GM18861 (cell line): Measurements from ENCODE around the gene ZNF101.
"Not testable (repeated sequence)": the region's sequence is repeated elsewhere in the genome, so short reads cannot be mapped to it uniquely, and the experiment has no call there.

Experiments
- ATAC-seq: cut with Tn5 transposase; IDR thresholded peaks from one replicate; pipeline ENCODE4 v1.9.1; 2021; ENCODE audit not compliant: unreplicated experiment

The ZNF101 gene

DNA sequence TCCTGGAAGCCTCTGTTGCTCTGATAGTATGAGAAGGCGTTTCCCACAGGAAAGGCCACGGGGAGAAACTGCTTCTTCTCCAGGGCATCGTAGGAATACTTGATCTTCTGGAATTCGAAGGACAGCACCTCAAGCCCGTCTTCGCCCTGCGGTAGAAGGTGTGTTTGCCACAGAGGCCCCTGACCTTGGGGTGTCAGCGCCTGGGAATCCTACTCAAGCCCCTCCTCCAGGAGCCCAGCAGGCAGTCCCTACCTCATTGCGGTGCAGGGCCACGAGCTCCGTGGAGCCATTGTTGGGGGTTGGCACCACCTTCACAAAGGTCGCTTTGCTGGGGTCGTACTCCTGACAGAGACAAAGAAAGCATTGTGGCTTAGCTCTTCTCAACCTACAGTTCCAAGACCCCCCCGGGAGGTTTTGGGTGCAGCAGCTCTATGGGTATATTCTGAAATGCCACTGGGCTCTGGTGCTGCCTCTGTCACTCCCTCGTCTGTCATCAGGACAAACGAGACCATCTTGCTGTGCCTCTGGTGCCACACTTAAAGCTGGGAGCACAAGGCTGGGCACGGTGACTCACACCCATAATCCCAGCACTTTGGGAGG, 8.9 kb upstream of the ZNF101 start:
- no peak for ATAC-seq

DNA sequence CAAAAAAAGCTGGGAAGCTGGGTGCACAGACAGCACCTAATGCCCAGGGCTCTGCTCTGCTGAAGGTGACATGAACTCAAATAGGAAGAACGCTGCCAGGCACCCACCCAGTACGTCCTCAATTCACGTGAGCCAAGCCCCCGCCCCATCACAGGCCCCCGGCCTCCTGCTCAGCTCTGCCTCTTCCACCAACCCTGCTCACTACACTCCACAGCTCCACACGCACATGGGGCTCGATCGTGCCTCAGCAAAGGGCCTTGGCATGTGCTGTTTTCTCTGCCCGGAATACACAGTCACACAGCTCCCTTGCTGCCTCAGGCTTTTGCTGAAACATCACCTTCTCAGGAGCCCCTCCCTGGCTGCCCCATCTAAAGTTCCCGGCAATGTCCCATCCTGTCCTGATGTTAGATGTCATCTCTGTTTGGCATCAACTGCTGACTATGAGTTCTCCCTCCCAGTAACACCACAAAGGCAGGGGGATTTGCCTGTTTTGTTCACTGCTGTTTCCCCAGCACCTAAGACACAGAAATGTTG, 7.4 kb upstream of the ZNF101 start:
- no peak for ATAC-seq

DNA sequence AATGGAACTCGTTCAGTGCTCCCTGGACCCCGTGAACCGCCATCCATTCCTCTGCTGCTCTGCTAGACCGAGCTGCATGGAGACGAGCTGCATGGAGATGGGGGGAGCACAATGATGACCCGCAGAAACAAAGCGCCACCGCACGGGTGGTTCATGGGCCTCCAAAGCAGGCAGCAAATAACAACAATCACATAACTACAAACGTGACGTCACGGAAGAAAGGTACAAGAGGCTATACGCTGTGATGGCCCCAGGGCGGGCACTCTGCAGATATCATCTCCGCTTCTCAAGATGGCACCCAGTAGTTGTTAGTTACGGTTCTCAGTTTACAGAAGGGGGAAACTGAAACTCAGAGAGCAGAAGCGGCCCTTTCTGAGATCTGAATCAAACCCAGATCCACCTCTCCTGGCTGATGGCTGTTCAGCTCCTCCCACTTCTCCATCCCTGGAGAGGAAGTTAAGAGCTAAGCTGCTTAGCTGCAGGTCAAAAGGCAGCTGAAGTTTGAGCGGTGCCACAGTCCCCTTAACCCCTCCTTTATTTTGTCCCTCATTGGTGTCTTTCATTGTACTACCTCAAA, 6.9 kb upstream of the ZNF101 start:
- no peak for ATAC-seq

DNA sequence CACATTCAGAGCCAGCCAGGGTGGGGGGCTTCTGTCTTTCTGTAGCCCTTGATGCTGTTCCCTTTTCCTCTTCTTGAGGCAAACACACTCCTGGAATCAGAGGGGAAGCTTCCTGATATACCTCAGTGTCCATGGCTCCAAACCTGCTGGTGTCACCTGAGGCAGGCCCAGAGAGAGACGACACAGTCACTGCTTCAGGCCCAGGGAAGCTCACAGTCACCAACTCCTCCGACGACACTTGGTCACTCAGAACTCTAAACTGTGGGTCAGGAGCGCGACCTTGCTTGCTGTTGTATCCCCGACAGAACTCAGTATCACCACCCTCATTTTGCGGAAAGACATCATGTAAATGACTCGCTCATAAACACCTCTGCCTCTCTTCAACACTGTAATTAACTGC, 6.3 kb upstream of the ZNF101 start:
- no peak for ATAC-seq

DNA sequence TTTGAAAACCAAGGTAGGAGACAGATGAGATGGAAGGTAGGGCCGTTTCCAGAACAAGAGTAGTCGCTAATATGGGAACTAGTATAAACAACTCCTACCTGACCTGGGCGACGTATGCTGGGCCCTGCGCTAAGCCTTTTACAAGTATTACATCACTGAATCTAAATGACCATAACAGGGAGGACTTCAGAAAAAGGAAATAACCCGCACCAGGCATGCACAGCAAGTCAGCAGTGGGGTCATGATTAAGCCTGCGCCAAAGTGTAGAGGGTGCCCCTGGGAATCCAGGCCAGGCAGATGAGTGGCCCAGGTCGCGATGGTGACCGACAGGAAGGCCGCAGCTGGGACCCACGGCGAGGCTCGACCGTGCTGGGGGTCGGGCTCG, 5.8 kb upstream of the ZNF101 start:
- no peak for ATAC-seq

DNA sequence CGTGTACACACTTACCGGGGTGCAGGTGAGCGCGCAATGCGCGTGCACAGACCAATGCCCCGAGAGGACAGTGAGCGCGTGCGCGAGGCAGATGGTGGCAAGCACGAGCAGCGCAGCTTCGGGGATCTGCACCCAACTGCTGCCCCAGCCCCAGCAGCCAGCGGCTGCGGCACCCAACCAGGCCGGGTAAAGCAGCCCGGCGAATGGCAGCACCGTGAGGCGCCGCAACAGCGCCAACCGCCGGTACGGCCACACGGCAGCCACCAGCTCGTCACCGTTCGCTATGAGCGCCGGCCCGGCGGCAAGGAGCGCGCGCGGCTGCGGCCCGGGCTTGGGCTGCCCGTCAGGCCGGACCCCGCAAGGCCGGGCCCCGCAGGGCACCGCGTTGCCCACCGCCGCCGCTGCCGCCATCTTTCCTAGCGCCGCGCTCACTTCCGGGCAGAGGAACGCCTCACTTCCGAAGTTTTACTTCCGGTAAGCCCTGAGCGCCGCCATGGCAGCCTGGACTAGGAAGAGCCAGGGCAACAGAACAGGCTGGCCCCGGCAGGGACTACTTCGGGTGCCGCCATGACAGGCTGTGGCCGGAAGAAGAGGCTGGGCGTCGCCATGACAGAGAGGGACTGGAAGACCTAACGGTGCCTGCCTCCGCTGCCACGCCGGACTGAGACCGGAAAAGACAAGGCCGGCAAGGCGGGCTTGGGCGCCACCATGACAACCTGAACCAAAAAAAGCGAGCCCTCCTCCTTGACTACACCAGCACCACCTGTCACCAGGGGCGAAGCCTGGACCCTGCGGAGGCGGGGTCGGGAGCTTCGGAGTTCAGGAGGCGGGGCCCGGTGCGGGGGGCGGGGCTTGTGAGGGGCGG, 5.2 kb upstream of the ZNF101 start, which contains the start of gene ATP13A1:
ATP13A1 (minus strand) TSS at position 421 of the 865 bp plus-strand sequence; CDS start at position 411, 10 bp downstream.
- peak; percentile 66 for ATAC-seq

DNA sequence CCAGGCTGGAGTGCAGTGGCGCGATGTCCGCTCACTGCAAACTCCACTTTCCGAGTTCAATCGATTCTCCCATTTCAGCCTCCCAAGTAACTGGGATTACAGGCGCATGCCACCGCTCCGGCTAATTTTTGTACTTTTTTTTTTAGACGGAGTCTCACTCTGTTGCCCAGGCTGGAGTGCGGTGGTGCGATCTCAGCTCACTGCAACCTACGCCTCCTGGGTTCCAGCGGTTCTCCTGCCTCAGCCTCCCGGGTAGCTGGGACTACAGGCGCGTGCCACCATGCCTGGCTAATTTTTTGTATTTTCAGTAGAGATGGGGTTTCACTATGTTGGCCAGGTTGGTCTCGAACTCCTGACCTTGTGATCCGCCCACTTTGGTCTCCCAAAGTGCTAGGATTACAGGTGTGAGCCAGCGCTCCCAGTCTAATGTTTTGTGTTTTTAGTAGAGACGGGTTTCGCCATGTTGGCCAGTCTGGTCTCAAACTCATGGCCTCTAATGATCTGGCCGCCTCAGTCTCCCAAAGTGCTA, 3.2 kb upstream of the ZNF101 start:
- ATAC-seq = not testable (repeated sequence)

DNA sequence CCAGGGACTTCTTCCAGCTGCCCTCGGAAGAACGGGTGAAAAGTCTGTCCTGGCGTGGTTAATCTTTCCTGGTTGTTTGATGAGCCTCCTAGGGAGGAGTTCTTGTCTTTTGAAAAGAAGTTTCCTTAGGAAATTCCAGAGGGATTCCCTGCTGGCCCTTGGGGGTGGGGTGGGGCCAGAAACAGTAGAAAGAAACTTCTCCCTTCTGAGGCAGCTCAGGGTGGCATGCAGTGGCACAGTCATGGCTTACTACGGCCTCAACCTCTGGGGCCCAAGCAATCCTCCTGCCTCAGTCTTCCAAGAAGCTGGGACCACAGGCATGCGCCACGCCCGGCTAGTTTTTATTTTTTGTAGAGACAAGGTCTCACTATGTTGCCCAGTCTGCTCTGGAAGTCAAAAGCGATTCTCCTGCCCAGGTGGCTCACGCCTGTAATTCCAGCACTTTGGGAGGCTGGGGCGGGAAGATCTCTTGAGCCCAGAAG, 1.5 kb downstream of the ZNF101 start:
- no peak for ATAC-seq

DNA sequence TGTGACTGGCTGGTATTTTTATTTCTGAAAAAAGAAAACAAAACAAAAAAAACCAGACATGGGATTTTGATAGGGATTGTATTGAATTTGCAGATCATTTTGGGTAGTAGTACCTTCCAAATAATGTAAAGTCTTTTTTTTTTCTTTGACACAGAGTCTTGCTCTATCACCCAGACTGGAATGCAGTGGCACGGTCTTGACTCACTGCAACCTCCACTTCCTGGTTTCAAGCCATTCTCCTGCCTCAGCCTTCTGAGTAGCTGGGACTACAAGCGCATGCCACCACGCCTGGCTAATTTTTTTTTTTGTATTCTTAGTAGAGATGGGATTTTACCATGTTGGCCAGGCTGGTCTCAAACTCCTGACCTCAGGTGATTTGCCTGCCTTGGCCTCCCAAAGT, 4.2 kb downstream of the ZNF101 start:
- ATAC-seq = no peak

DNA sequence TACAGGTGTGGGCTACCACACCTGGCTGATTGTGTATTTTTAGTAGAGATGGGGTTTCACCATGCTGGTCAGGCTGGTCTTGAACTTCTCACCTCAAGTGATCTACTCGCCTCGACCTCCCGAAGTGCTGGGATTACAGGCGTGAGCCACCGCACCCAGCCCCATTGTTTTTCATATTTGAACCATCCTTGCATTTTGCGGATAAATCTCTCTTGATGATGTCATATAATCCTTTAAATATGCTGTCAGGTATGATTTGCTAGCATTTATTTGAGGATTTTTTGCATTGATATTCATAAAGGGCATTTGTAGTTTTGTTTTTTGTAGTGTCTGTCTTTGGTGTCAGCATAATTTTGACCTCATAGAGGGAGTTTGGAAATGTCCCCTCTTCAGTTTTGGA, 5.7 kb downstream of the ZNF101 start:
- no peak for ATAC-seq

DNA sequence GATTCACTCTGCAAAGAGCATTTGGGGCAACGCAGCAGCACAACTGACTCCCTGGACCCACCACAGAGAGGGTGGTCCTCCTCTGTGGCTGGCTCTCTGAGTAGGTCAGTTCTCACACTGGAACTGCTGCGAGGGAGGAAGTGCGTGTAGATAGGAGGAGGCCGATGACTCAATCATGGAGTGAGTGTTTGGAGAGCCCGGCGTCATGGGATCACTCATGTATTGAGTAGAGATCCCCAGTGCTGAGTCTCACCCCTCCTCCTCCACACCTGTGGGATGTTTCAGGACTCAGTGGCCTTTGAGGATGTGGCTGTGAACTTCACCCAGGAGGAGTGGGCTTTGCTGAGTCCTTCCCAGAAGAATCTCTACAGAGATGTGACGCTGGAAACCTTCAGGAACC, 8.9 kb downstream of the ZNF101 start:
- ATAC-seq = no peak

DNA sequence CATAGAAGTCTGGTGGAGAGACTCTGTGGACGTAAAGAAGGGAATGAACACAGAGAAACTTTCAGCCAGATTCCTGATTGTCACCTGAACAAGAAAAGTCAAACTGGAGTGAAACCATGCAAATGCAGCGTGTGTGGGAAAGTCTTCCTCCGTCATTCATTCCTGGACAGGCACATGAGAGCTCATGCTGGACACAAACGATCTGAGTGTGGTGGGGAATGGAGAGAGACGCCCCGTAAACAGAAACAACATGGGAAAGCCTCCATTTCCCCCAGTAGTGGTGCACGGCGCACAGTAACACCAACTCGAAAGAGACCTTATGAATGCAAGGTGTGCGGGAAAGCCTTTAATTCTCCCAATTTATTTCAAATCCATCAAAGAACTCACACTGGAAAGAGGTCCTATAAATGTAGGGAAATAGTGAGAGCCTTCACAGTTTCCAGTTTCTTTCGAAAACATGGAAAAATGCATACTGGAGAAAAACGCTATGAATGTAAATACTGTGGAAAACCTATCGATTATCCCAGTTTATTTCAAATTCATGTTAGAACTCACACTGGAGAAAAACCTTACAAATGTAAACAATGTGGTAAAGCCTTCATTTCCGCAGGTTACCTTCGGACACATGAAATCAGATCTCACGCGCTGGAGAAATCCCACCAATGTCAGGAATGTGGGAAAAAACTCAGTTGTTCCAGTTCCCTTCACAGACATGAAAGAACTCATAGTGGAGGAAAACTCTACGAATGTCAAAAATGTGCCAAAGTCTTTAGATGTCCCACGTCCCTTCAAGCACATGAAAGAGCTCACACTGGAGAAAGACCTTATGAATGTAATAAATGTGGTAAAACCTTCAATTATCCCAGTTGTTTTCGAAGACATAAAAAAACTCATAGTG, 10.8 kb downstream of the ZNF101 start:
- ATAC-seq = no peak

DNA sequence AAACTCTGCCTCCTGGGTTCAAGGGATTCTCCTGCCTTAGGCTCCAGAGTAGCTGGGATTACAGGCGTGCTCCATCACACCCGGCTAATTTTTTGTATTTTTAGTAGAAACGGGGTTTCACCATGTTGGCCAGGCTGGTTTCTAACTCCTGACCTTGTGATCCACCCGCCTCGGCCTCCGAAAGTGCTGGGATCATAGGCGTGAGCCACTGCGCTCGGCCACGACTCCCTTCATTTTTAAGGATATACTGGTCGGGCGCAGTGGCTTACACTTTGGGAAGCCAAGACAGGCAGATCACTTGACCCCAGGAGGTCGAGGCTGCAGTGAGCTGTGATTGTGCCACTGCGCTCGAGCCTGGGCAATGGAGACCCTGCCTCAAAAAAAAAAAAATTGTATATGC, 17.5 kb downstream of the ZNF101 start:
- ATAC-seq = not testable (repeated sequence)

DNA sequence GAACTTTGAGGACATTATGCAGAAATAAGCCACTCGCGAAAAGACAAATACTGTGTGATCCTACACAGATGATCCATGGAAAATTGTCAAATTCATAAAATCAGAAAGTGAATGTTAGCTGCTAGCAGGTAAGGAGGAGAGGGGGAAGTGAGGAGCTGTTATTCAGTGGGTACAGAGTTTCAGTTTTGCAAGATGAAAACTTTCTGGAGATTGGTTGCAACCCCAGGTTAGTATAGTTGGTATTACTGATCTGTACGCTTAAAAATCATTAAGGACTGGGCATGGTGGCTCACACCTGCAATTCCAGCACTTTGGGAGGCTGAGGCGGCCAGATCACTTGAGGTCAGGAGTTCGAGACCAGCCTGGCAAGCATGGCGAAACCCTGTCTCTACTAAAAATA, 17.9 kb downstream of the ZNF101 start:
- ATAC-seq = no peak

DNA sequence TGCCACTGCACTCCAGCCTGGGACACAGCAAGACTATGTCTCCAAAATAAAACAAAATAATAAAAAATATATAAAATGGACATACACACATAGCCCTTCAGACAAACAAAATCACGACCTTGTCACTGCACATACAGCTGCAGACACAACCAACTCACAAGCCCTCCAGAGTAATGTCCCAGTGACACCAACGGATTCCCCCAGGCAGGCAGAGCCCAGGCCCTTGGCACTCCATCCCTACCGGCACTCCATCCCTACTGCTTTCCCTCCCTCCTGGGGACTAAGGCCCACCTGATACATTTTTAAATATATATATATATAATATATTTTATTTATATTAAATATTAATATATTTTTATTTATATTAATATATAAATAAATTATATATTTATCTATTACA, 18.5 kb downstream of the ZNF101 start:
- ATAC-seq = no peak

DNA sequence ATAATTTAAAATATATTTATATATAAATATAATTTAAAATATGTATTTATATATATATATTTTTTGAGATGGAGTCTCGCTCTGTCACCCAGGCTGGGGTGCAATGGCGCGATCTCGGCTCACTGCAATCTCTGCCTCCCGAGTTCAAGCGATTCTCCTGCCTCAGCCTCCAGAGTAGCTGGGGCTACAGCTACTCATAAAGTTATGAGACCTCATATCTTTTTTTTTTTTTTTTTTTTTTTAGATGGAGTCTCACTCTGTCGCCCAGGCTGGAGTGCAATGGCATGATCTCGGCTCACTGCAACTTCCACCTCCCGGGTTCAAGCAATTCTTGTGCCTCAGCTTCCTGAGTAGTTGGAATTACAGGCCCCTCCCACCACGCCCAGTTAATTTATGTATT, 20.4 kb downstream of the ZNF101 start:
- ATAC-seq = not testable (repeated sequence)

DNA sequence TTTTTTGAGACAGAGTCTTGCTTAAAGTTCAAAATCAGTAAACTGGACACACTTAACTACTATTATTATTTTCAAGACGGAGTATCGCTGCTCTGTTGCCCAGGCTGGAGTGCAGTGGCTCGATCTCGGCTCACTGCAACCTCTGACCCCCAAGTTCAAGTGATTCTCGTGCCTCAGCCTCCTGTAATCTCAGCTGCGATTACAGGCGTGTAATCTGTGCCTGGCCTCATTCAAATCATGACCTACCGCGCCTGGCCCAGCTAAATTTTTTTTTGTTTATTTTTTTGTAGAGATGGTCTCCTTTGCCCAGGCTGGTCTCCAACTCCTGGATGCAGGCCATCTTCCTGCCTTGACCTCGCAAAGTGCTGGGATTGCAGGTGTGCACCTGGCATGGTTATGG, 23.0 kb downstream of the ZNF101 start:
- ATAC-seq = no peak

DNA sequence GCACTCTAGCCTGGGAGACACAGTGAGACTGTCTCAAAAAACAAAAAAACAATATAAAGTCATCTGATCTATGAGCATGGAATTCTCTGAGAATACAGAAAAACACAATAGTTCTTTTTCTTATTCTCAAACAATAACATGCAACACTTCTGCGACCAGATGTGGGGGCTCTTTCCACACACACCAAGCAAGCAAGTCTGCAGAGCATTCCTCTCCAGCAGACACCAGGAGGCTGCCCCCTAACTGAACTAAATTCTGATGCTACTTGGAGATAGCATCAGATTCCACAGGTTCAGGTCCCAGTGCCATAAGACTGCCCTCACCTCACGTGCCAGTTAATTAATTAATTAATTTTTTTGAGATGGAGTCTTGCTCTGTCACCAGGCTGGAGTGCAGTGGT, 27.7 kb downstream of the ZNF101 start:
- ATAC-seq = no peak

DNA sequence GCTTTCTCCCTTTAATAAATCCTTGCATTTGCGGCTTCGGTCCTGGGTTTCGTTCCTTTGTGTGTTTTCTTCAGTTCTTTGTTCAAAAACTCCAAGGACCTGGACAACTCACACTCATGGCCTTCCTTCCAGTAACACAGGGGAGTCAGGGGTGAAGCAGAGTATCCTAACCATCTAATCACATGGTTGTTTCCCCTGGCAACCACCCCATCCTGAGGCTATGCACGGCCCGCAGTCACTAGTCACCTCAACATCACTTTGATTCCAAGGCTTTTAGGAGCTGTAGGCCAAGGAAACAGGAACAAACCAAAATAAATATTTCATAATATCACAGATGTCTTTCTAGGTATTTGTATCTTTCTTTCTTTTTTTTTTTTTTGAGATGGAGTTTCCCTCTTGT, 28.9 kb downstream of the ZNF101 start:
- ATAC-seq = no peak

DNA sequence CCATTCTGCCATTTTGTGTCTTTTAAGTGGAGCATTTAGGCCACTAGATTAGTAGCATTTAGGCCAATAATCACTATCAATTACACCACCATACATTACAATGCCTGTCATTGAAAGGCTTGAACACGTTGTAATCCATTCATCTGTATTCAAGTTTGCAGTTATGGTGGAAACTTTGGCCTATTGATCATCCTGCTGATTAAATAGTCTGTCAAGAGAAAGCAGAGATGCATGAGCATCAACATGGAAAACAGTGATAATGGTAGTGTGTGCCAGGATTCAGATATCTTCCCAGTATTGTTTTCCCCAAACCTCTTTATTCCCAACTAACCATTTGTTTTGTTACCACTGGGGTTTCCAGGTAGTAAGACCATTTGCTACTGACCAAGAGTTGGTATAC, 31.9 kb downstream of the ZNF101 start:
- ATAC-seq = not testable (repeated sequence)

DNA sequence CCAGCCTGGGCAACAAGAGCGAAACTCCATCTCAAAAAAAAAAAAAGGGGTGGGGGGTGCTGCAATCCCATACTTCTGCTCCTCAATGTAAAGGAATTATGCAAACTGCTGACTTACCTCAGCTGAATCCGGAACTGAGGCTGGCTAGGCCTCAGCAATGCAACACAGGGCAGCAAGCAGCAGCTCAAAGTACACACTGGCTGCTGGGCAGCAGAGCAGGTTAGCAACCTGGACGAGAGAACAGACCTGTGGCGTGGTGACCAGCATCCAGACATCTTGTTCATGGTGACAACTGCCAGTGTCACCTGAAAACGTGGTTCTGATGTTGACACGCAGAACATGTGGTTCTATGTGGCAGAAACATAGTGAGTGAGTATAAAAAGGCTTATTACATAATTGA, 36.2 kb downstream of the ZNF101 start:
- no peak for ATAC-seq
